Vagina (tissue), 2 donors: ENCODE measurements around the gene FBXO2. TPM values are rescaled to one million over a fixed set of nuclear protein-coding genes. Genes with fewer than 3 reads are reported as not detected.

Experiments
- DNase-seq, 2 donors: peaks; one replicate each; pipeline ENCODE4 v3.0.0-alpha.2; 2017; ENCODE audit errors: extremely low spot score in 2 of 2
- H3K27ac ChIP-seq: fragments of 200-600 bp; sonication (generic); one replicate; pipeline ENCODE4 v1.5.1; 2019
- H3K27me3 ChIP-seq: fragments of 200-600 bp; sonication (generic); one replicate; pipeline ENCODE4 v1.5.1; 2019
- H3K36me3 ChIP-seq, 2 donors: fragments of 200-600 bp; sonication (generic); one replicate each; pipeline ENCODE4 v1.5.1; 2017 to 2019
- H3K4me1 ChIP-seq: fragments of 200-600 bp; sonication (generic); one replicate; pipeline ENCODE4 v1.5.1; 2019
- H3K4me3 ChIP-seq, 2 donors: fragments of 200-600 bp; sonication (generic); 1 replicate in 1 of 2; 2 replicates in 1 of 2; pipeline ENCODE4 v1.5.1; 2016 to 2019
- H3K9me3 ChIP-seq: fragments of 200-600 bp; sonication (generic); one replicate; pipeline ENCODE4 v1.5.1; 2019
- CTCF ChIP-seq, 3 experiments: fragments of 450-650 bp in 2 of 3; fragments of 200-600 bp in 1 of 3; sonication (generic) in 1 of 3; IDR thresholded peaks; one replicate each; pipeline ENCODE4 v1.5.1; 2017 to 2019; ENCODE audit warnings: antibody characterized with exemption in 3 of 3, mild to moderate bottlenecking in 2 of 3, moderate library complexity in 2 of 3
- POLR2A ChIP-seq, 2 donors: fragments of 450-650 bp; IDR thresholded peaks; one replicate each; pipeline ENCODE4 v1.6.1; 2017; ENCODE audit warnings: antibody characterized with exemption in 2 of 2, mild to moderate bottlenecking in 2 of 2, moderate library complexity in 2 of 2
- POLR2AphosphoS5 ChIP-seq, 2 donors: sonication (generic); formaldehyde crosslinking; IDR thresholded peaks; one replicate each; pipeline ENCODE4 v1.9.0; 2017; ENCODE audit warnings: antibody characterized with exemption in 2 of 2, mild to moderate bottlenecking in 2 of 2, low read depth in 1 of 2; ENCODE audit not compliant: insufficient read depth in 1 of 2
- intact Hi-C: fragments of 100-400 bp; cut with DNase I; formaldehyde crosslinking; loops from one replicate; pipeline ENCODE4 v1.15.1; 2023
- total RNA-seq: library from RNA; depleted of rRNA; stranded (reverse); fragments of >200 nt; gene quantifications from one replicate; pipeline ENCODE4 v1.2.3, GENCODE V29; 2016

Gene FBXO2
- total RNA-seq, 1 donor from 2014 or later: 27.3 TPM

DNA sequence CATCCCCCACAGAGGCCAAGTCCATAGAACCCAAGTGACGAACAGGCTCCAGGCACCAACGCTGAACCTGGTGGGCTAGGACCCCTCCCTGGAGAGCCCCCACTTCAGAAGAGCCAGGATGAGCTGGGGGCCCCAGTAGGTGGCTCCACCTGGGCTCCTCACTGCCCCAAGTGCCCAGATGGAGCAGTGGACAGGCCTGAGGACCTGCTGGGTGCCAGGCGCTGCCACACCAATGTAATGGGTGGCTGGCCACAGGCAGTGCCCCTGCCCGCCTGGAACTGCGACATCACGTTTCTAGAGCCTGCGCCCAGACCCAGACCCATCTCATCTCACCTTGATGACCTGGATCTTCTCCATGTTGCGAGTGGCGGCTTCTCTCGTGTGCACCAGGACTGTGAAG lies 21.1 kb upstream of the FBXO2 start:
- Histone ChIP-seq H3K27ac (no peak overlapping the region), H3K4me3 (no peak overlapping the region), H3K27me3 (no peaks in the 10 kb centered on the region), H3K9me3 (no peaks in the 10 kb centered on the region), H3K4me1 (peaks cover 12% of the 10 kb centered on the region), H3K36me3 (peaks cover 0 to 26% of the 10 kb centered on the region in 2 donors)
- intact Hi-C loops: no loop called here
- no peak for DNase-seq
- TF ChIP-seq CTCF (IDR thresholded peaks at IDR 0.05) (no peak), POLR2AphosphoS5 (IDR thresholded peaks at IDR 0.05; ENCODE audit: insufficient read depth in 1 of 2, low read depth in 1 of 2) (no peak)

- Histone ChIP-seq H3K9me3 (no peaks in the 10 kb centered on the region), H3K4me3 (no peak overlapping the region), H3K27me3 (no peaks in the 10 kb centered on the region), H3K36me3 (peaks cover 0 to 26% of the 10 kb centered on the region in 2 donors), H3K4me1 (peaks cover 3% of the 10 kb centered on the region), H3K27ac (no peak overlapping the region)
- DNase-seq: no peak
- TF ChIP-seq CTCF (IDR thresholded peaks at IDR 0.05) (no peak), POLR2AphosphoS5 (IDR thresholded peaks at IDR 0.05; ENCODE audit: insufficient read depth in 1 of 2, low read depth in 1 of 2) (no peak), POLR2A (IDR thresholded peaks at IDR 0.05) (no peak)
- intact Hi-C loops: no loop called here
Observed at GRCh38 chr1:11674488-11674887, 20.3 kb upstream of the FBXO2 start.

GRCh38 chr1:11673089-11673769 lies 19.0 kb upstream of the FBXO2 start:
- H3K9me3 ChIP-seq: no peaks in the 10 kb centered on the region
- no peak for DNase-seq
- H3K27ac ChIP-seq: no peak overlapping the region
- TF ChIP-seq CTCF (IDR thresholded peaks at IDR 0.05): no peak
- no peak for TF ChIP-seq POLR2AphosphoS5 (IDR thresholded peaks at IDR 0.05; ENCODE audit: insufficient read depth in 1 of 2, low read depth in 1 of 2)
- TF ChIP-seq POLR2A (IDR thresholded peaks at IDR 0.05): no peak
- no peak overlapping the region for H3K4me3 ChIP-seq
- intact Hi-C loops: no loop called here
- H3K4me1 ChIP-seq: no peaks in the 10 kb centered on the region
- no peaks in the 10 kb centered on the region for H3K27me3 ChIP-seq
- H3K36me3 ChIP-seq: peaks cover 0 to 26% of the 10 kb centered on the region in 2 donors

- intact Hi-C loops: no loop called here
- Histone ChIP-seq H3K27me3 (no peaks in the 10 kb centered on the region), H3K9me3 (no peaks in the 10 kb centered on the region), H3K27ac (no peak overlapping the region), H3K4me1 (no peaks in the 10 kb centered on the region), H3K4me3 (no peak overlapping the region), H3K36me3 (peaks cover 0 to 26% of the 10 kb centered on the region in 2 donors)
- TF ChIP-seq POLR2A (IDR thresholded peaks at IDR 0.05) (no peak), POLR2AphosphoS5 (IDR thresholded peaks at IDR 0.05; ENCODE audit: insufficient read depth in 1 of 2, low read depth in 1 of 2) (no peak), CTCF (IDR thresholded peaks at IDR 0.05) (no peak)
- no peak for DNase-seq
Observed at GRCh38 chr1:11671544-11672286, 17.5 kb upstream of the FBXO2 start.

DNA sequence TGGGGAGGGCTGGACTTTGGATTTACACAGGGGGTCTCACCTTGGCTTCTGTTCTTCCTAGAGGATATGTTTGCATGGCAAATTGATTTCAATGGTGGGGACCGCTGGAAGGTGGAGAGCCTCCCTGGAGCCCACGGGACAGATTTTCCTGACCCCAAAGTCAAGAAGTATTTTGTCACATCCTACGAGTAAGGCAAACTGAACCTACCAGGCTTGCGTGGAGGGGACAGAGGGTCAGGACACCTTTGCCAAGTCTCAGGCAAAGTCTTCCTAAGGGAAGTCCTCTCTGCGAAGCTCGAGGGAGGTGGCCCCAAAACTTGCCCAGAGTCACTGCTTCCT lies 16.9 kb upstream of the FBXO2 start:
- Histone ChIP-seq H3K4me3 (no peak overlapping the region), H3K27ac (no peak overlapping the region)
- TF ChIP-seq POLR2A (IDR thresholded peaks at IDR 0.05): no peak
- no peak for TF ChIP-seq CTCF (IDR thresholded peaks at IDR 0.05)
- TF ChIP-seq POLR2AphosphoS5 (IDR thresholded peaks at IDR 0.05; ENCODE audit: insufficient read depth in 1 of 2, low read depth in 1 of 2): no peak

More for the DNA sequence above, 16.9 kb upstream of the FBXO2 start:
- Histone ChIP-seq H3K4me1 (no peaks in the 10 kb centered on the region), H3K27me3 (no peaks in the 10 kb centered on the region), H3K36me3 (peaks cover 0 to 21% of the 10 kb centered on the region in 2 donors), H3K9me3 (no peaks in the 10 kb centered on the region)
- intact Hi-C loops: no loop called here
- no peak for DNase-seq
